Measurements from ENCODE around the gene TMEM203. TPM values are rescaled to one million over a fixed set of nuclear protein-coding genes. Genes with fewer than 3 reads are reported as not detected.

TMEM203 gene
- total and polyA plus RNA-seq, 2 of the 13 experiments (the other 11 are each of a cell fraction or from before 2014, with no cell fraction given), result 23.4 to 36.7 TPM

DNA sequence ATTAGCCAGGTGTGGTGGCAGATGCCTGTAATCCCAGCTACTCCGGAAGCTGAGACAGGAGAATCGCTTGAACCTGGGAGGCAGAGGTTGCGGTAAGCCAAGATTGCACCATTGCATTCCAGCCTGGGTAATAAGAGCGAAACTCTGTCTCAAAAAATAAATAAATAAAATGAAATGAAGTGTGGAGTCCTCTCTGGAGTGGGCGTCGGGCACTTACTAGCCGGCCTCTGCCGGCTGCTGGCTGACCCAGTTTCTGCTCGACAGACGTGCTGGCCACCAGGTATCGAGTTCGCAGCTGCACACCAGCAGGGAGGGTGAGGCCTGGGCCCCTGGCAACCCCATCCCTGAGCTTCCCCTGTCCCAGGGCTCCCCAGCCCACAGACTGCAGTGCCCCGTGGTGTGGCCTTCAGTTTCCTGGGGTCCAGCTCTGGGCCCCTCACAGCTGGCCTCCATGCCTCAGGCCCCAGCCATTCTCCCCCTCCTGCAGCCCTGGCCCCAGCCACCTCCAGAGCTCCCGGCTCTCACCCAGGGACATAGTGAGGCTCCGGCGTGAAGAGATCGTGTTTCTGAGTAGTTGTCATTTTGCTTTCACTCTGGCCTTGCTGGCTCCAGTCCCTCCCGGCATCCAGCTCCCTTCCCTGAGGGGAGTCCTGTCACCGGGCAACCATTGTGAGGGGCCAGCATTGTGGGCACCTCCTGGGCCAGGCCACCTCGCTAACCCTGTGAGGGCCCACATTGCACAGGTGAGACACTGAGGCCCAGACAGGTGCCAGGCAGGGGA lies 41.9 kb upstream of the TMEM203 start (continued):
- TF ChIP-seq, protein P1, sequence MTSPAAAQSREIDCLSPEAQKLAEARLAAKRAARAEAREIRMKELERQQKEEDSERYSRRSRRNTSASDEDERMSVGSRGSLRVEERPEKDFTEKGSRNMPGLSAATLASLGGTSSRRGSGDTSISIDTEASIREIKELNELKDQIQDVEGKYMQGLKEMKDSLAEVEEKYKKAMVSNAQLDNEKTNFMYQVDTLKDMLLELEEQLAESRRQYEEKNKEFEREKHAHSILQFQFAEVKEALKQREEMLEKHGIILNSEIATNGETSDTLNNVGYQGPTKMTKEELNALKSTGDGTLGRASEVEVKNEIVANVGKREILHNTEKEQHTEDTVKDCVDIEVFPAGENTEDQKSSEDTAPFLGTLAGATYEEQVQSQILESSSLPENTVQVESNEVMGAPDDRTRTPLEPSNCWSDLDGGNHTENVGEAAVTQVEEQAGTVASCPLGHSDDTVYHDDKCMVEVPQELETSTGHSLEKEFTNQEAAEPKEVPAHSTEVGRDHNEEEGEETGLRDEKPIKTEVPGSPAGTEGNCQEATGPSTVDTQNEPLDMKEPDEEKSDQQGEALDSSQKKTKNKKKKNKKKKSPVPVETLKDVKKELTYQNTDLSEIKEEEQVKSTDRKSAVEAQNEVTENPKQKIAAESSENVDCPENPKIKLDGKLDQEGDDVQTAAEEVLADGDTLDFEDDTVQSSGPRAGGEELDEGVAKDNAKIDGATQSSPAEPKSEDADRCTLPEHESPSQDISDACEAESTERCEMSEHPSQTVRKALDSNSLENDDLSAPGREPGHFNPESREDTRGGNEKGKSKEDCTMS (CRISPR knock-in tag; conservative IDR thresholded peaks at IDR 0.05), result no peak
- TF ChIP-seq ZNF468 (CRISPR knock-in tag; IDR thresholded peaks at IDR 0.05) (no peak), SRF (IDR thresholded peaks at IDR 0.05; ENCODE audit: low read depth, low read length) (no peak), ZNF644 (CRISPR knock-in tag; IDR thresholded peaks at IDR 0.05; ENCODE audit: low read depth) (no peak), NFE2L1 (CRISPR knock-in tag; IDR thresholded peaks at IDR 0.05; ENCODE audit: borderline replicate concordance) (no peak), ZNF75D (CRISPR knock-in tag; IDR thresholded peaks at IDR 0.05; ENCODE audit: borderline replicate concordance) (no peak), KDM5A (IDR thresholded peaks at IDR 0.05; ENCODE audit: borderline replicate concordance, low read length) (no peak), ZNF788 (CRISPR knock-in tag; IDR thresholded peaks at IDR 0.05; ENCODE audit: borderline replicate concordance) (0 out of 2 replicates have a peak, but pooled peaks have one; percentile 0), ZNF235 (CRISPR knock-in tag; IDR thresholded peaks at IDR 0.05; ENCODE audit: borderline replicate concordance) (no peak), ZNF367 (CRISPR knock-in tag; IDR thresholded peaks at IDR 0.05; ENCODE audit: borderline replicate concordance) (no peak), NR2F2 (IDR thresholded peaks at IDR 0.05; ENCODE audit: borderline replicate concordance, low read depth) (no peak), MYC (CRISPR knock-in tag; IDR thresholded peaks at IDR 0.05; ENCODE audit: borderline replicate concordance) (0 out of 2 replicates have a peak, but pooled peaks have one; percentile 14), FOXP1 (IDR thresholded peaks at IDR 0.05) (no peak), FOXP1 (CRISPR knock-in tag; IDR thresholded peaks at IDR 0.05) (no peak), ZNF546 (CRISPR knock-in tag; conservative IDR thresholded peaks at IDR 0.05) (no peak)
- TF ChIP-seq, protein P2, sequence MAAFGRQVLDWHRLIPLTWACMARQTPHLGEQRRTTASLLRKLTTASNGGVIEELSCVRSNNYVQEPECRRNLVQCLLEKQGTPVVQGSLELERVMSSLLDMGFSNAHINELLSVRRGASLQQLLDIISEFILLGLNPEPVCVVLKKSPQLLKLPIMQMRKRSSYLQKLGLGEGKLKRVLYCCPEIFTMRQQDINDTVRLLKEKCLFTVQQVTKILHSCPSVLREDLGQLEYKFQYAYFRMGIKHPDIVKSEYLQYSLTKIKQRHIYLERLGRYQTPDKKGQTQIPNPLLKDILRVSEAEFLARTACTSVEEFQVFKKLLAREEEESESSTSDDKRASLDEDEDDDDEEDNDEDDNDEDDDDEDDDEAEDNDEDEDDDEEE (CRISPR knock-in tag; IDR thresholded peaks at IDR 0.05), result no peak; the same call in 1 of the 2 replicates
- TF ChIP-seq, protein P3, sequence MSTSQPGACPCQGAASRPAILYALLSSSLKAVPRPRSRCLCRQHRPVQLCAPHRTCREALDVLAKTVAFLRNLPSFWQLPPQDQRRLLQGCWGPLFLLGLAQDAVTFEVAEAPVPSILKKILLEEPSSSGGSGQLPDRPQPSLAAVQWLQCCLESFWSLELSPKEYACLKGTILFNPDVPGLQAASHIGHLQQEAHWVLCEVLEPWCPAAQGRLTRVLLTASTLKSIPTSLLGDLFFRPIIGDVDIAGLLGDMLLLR (CRISPR knock-in tag; IDR thresholded peaks at IDR 0.05), result no peak
- TF ChIP-seq, protein P4, sequence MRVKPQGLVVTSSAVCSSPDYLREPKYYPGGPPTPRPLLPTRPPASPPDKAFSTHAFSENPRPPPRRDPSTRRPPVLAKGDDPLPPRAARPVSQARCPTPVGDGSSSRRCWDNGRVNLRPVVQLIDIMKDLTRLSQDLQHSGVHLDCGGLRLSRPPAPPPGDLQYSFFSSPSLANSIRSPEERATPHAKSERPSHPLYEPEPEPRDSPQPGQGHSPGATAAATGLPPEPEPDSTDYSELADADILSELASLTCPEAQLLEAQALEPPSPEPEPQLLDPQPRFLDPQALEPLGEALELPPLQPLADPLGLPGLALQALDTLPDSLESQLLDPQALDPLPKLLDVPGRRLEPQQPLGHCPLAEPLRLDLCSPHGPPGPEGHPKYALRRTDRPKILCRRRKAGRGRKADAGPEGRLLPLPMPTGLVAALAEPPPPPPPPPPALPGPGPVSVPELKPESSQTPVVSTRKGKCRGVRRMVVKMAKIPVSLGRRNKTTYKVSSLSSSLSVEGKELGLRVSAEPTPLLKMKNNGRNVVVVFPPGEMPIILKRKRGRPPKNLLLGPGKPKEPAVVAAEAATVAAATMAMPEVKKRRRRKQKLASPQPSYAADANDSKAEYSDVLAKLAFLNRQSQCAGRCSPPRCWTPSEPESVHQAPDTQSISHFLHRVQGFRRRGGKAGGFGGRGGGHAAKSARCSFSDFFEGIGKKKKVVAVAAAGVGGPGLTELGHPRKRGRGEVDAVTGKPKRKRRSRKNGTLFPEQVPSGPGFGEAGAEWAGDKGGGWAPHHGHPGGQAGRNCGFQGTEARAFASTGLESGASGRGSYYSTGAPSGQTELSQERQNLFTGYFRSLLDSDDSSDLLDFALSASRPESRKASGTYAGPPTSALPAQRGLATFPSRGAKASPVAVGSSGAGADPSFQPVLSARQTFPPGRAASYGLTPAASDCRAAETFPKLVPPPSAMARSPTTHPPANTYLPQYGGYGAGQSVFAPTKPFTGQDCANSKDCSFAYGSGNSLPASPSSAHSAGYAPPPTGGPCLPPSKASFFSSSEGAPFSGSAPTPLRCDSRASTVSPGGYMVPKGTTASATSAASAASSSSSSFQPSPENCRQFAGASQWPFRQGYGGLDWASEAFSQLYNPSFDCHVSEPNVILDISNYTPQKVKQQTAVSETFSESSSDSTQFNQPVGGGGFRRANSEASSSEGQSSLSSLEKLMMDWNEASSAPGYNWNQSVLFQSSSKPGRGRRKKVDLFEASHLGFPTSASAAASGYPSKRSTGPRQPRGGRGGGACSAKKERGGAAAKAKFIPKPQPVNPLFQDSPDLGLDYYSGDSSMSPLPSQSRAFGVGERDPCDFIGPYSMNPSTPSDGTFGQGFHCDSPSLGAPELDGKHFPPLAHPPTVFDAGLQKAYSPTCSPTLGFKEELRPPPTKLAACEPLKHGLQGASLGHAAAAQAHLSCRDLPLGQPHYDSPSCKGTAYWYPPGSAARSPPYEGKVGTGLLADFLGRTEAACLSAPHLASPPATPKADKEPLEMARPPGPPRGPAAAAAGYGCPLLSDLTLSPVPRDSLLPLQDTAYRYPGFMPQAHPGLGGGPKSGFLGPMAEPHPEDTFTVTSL (CRISPR knock-in tag; IDR thresholded peaks at IDR 0.05; ENCODE audit: borderline replicate concordance), result no peak
